Anterior cingulate cortex (tissue), 58 donors: Measurements from ENCODE around the gene RPS6KA5.
A peak's percentile ranks its signal among the peaks of the same experiment; 100 is the strongest.
"Not testable (repeated sequence)": the region's sequence is repeated elsewhere in the genome, so short reads cannot be mapped to it uniquely, and the experiment has no call there.

ENCODE experiments used
- DNase-seq, 58 donors: peaks; one replicate each; lab custom pipeline; 2025; lab: John Stamatoyannopoulos, UW

Gene RPS6KA5

GRCh38 chr14:90991690-90992443 is 68.6 kb downstream of the RPS6KA5 start:
- no peak for DNase-seq

- no peak for DNase-seq
Measured at GRCh38 chr14:90990141-90990540, 70.3 kb downstream of the RPS6KA5 start.

- DNase-seq: no peak
Measured at GRCh38 chr14:90987140-90987539, 73.3 kb downstream of the RPS6KA5 start.

- no peak for DNase-seq
Measured at GRCh38 chr14:90986510-90986909, 73.9 kb downstream of the RPS6KA5 start.

GRCh38 chr14:90985601-90986242 is 74.7 kb downstream of the RPS6KA5 start:
- DNase-seq: no peak

- DNase-seq: no peak
Measured at GRCh38 chr14:90983560-90983959, 76.9 kb downstream of the RPS6KA5 start.

GRCh38 chr14:90981636-90982035 is 78.8 kb downstream of the RPS6KA5 start:
- no peak for DNase-seq

GRCh38 chr14:90980636-90981035 is 79.8 kb downstream of the RPS6KA5 start:
- not testable (repeated sequence) for DNase-seq

GRCh38 chr14:90979515-90979914 is 80.9 kb downstream of the RPS6KA5 start:
- DNase-seq: no peak

- DNase-seq: no peak
Measured at GRCh38 chr14:90976101-90976500, 84.3 kb downstream of the RPS6KA5 start.

GRCh38 chr14:90971687-90972086 is 88.8 kb downstream of the RPS6KA5 start:
- DNase-seq: no peak

GRCh38 chr14:90970167-90970600 is 90.3 kb downstream of the RPS6KA5 start:
- no peak for DNase-seq

- DNase-seq: no peak
Measured at GRCh38 chr14:90969531-90970166, 90.8 kb downstream of the RPS6KA5 start.

- no peak for DNase-seq
Measured at GRCh38 chr14:90968025-90968424, 92.4 kb downstream of the RPS6KA5 start.

- no peak for DNase-seq
Measured at GRCh38 chr14:90966493-90966892, 93.9 kb downstream of the RPS6KA5 start.

- DNase-seq: no peak
Measured at GRCh38 chr14:90965765-90966164, 94.7 kb downstream of the RPS6KA5 start.

- peak in 1 of 58 donors; percentile 24 for DNase-seq
Measured at GRCh38 chr14:90963343-90963742, 97.1 kb downstream of the RPS6KA5 start.

- DNase-seq: no peak
Measured at GRCh38 chr14:90962505-90963109, 97.8 kb downstream of the RPS6KA5 start.

- no peak for DNase-seq
Measured at GRCh38 chr14:90960818-90961217, 99.6 kb downstream of the RPS6KA5 start.

GRCh38 chr14:90959344-90959743 is 101.1 kb downstream of the RPS6KA5 start:
- DNase-seq: no peak

GRCh38 chr14:90956273-90956672 is 104.2 kb downstream of the RPS6KA5 start:
- DNase-seq: no peak
